Eye (tissue), 1 donor: ENCODE data around the gene ITPK1.
A peak's percentile ranks its signal among the peaks of the same experiment; 100 is the strongest.

ENCODE experiments used
- DNase-seq: peaks from one replicate; pipeline ENCODE4 v3.0.0-alpha.2; 2015

Gene ITPK1

GRCh38 chr14:93023039-93023438 is 92.7 kb downstream of the ITPK1 start:
- DNase-seq = peak; percentile 64

- peak; percentile 58 for DNase-seq
These were observed 95.8 kb downstream of the ITPK1 start for GRCh38 chr14:93019970-93020369.

- no peak for DNase-seq
These were observed 96.3 kb downstream of the ITPK1 start for GRCh38 chr14:93019367-93019843.

- no peak for DNase-seq
These were observed 97.4 kb downstream of the ITPK1 start for GRCh38 chr14:93018366-93018765.

- no peak for DNase-seq
These were observed 97.8 kb downstream of the ITPK1 start for GRCh38 chr14:93017898-93018297.

- DNase-seq = no peak
These were observed 98.4 kb downstream of the ITPK1 start for GRCh38 chr14:93017301-93017797.

- DNase-seq = no peak
These were observed 99.4 kb downstream of the ITPK1 start for GRCh38 chr14:93016275-93016845.

GRCh38 chr14:93015505-93015904 is 100.2 kb downstream of the ITPK1 start:
- no peak for DNase-seq

- DNase-seq = no peak
These were observed 100.7 kb downstream of the ITPK1 start for GRCh38 chr14:93015064-93015463.

- peak; percentile 40 for DNase-seq
These were observed 101.4 kb downstream of the ITPK1 start for GRCh38 chr14:93014058-93015023.

- no peak for DNase-seq
These were observed 102.6 kb downstream of the ITPK1 start for GRCh38 chr14:93012951-93013719.

- DNase-seq = no peak
These were observed 103.2 kb downstream of the ITPK1 start for GRCh38 chr14:93012506-93012905.

GRCh38 chr14:93011650-93012325 is 103.9 kb downstream of the ITPK1 start:
- DNase-seq = peak; percentile 57

GRCh38 chr14:93011141-93011529 is 104.6 kb downstream of the ITPK1 start:
- peak; percentile 60 for DNase-seq

- peak; percentile 73 for DNase-seq
These were observed 105.1 kb downstream of the ITPK1 start for GRCh38 chr14:93010522-93011140.

- peak; percentile 50 for DNase-seq
These were observed 105.6 kb downstream of the ITPK1 start for GRCh38 chr14:93010130-93010499.

GRCh38 chr14:93009471-93010129 is 106.1 kb downstream of the ITPK1 start:
- peak; percentile 83 for DNase-seq

- no peak for DNase-seq
These were observed 107.3 kb downstream of the ITPK1 start for GRCh38 chr14:93008381-93008780.

- DNase-seq = no peak
These were observed 108.3 kb downstream of the ITPK1 start for GRCh38 chr14:93007225-93007997.

- no peak for DNase-seq
These were observed 109.1 kb downstream of the ITPK1 start for GRCh38 chr14:93006567-93007051.
